Measurements from ENCODE around the gene MAPK13. TPM values are rescaled to one million over a fixed set of nuclear protein-coding genes. Genes with fewer than 3 reads are reported as not detected.

MAPK13 gene
- total and polyA plus RNA-seq, 3 donors from 2014 or later: 57.5 to 109 (median 61.7) TPM

GRCh38 chr6:36141091-36141490 lies 10.8 kb downstream of the MAPK13 start:
- no peak for TF ChIP-seq POLR2A (IDR thresholded peaks at IDR 0.05)
- TF ChIP-seq, protein P1, sequence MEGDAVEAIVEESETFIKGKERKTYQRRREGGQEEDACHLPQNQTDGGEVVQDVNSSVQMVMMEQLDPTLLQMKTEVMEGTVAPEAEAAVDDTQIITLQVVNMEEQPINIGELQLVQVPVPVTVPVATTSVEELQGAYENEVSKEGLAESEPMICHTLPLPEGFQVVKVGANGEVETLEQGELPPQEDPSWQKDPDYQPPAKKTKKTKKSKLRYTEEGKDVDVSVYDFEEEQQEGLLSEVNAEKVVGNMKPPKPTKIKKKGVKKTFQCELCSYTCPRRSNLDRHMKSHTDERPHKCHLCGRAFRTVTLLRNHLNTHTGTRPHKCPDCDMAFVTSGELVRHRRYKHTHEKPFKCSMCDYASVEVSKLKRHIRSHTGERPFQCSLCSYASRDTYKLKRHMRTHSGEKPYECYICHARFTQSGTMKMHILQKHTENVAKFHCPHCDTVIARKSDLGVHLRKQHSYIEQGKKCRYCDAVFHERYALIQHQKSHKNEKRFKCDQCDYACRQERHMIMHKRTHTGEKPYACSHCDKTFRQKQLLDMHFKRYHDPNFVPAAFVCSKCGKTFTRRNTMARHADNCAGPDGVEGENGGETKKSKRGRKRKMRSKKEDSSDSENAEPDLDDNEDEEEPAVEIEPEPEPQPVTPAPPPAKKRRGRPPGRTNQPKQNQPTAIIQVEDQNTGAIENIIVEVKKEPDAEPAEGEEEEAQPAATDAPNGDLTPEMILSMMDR (IDR thresholded peaks at IDR 0.05): no peak
- intact Hi-C loops (cut with DNase I; ENCODE audit: low total_unique reads): no loop called here
- WGBS, 2 donors: 50 to 65% methylated on average over 4 of the region's 4 CpGs
- peak overlapping the region; percentile 3 to 50 for H3K27ac ChIP-seq
- H3K27me3 ChIP-seq: no peaks in the 10 kb centered on the region
- no peak overlapping the region for H3K4me3 ChIP-seq
- no peaks in the 10 kb centered on the region for H3K36me3 ChIP-seq (ENCODE audit: low read depth, missing control alignments)
- no peak for DNase-seq
- peaks cover 30% of the 10 kb centered on the region for H3K4me1 ChIP-seq
- H3K9me3 ChIP-seq: no peaks in the 10 kb centered on the region

GRCh38 chr6:36141961-36142360 lies 11.6 kb downstream of the MAPK13 start:
- TF ChIP-seq, protein P1 (IDR thresholded peaks at IDR 0.05): no peak
- TF ChIP-seq POLR2A (IDR thresholded peaks at IDR 0.05): no peak
- intact Hi-C loops (cut with DNase I; ENCODE audit: low total_unique reads): no loop called here
- no peaks in the 10 kb centered on the region for H3K9me3 ChIP-seq
- peaks cover 30% of the 10 kb centered on the region for H3K4me1 ChIP-seq
- H3K4me3 ChIP-seq: no peak overlapping the region
- WGBS, 2 donors: 79 to 85% methylated on average over 4 of the region's 4 CpGs
- H3K27ac ChIP-seq: peak overlapping the region; percentile 3 to 50
- H3K27me3 ChIP-seq: no peaks in the 10 kb centered on the region
- DNase-seq: no peak
- no peaks in the 10 kb centered on the region for H3K36me3 ChIP-seq (ENCODE audit: low read depth, missing control alignments)

GRCh38 chr6:36142971-36143838 lies 12.9 kb downstream of the MAPK13 start:
- 92 to 96% methylated on average over 11 to 13 of the region's 13 CpGs for WGBS, 2 donors
- H3K4me1 ChIP-seq: peaks cover 30% of the 10 kb centered on the region
- H3K27ac ChIP-seq: peak overlapping the region in 1 of 2 donors; percentile 36
- H3K9me3 ChIP-seq: no peaks in the 10 kb centered on the region
- TF ChIP-seq, protein P1 (IDR thresholded peaks at IDR 0.05): no peak
- TF ChIP-seq POLR2A (IDR thresholded peaks at IDR 0.05): no peak
- no peak for DNase-seq
- no peak overlapping the region for H3K4me3 ChIP-seq
- no peaks in the 10 kb centered on the region for H3K36me3 ChIP-seq (ENCODE audit: low read depth, missing control alignments)
- no peaks in the 10 kb centered on the region for H3K27me3 ChIP-seq
- intact Hi-C loops (cut with DNase I; ENCODE audit: low total_unique reads): no loop called here

GRCh38 chr6:36145495-36145894 lies 15.2 kb downstream of the MAPK13 start:
- Histone ChIP-seq H3K4me3 (no peak overlapping the region), H3K36me3 (ENCODE audit: low read depth, missing control alignments) (no peaks in the 10 kb centered on the region), H3K9me3 (no peaks in the 10 kb centered on the region), H3K27me3 (no peaks in the 10 kb centered on the region), H3K4me1 (peaks cover 15% of the 10 kb centered on the region), H3K27ac (no peak overlapping the region)
- TF ChIP-seq, protein P1 (IDR thresholded peaks at IDR 0.05): no peak
- no peak for TF ChIP-seq POLR2A (IDR thresholded peaks at IDR 0.05)
- 85 to 98% methylated on average over 4 of the region's 4 CpGs for WGBS, 2 donors
- DNase-seq: no peak
- intact Hi-C loops (cut with DNase I; ENCODE audit: low total_unique reads): no loop called here

All from testis (tissue), 3 donors.